NCI-H748 (cell line): ENCODE results near the gene MATK.

ENCODE experiments used
- DNase-seq: peaks from one replicate; lab custom pipeline; 2025; ENCODE audit not compliant: unreplicated experiment; lab: John Stamatoyannopoulos, UW

MATK gene

GRCh38 chr19:3785938-3786824, at the start of gene MATK:
Gene MATK (minus strand): TSS chr19:3786381. CDS start chr19:3785135, 1,246 bp downstream.
- peak; percentile 15 for DNase-seq

GRCh38 chr19:3835055-3835435, 48.9 kb upstream of the MATK start:
- no peak for DNase-seq

GRCh38 chr19:3834349-3835054, 48.3 kb upstream of the MATK start:
- DNase-seq: no peak

DNA sequence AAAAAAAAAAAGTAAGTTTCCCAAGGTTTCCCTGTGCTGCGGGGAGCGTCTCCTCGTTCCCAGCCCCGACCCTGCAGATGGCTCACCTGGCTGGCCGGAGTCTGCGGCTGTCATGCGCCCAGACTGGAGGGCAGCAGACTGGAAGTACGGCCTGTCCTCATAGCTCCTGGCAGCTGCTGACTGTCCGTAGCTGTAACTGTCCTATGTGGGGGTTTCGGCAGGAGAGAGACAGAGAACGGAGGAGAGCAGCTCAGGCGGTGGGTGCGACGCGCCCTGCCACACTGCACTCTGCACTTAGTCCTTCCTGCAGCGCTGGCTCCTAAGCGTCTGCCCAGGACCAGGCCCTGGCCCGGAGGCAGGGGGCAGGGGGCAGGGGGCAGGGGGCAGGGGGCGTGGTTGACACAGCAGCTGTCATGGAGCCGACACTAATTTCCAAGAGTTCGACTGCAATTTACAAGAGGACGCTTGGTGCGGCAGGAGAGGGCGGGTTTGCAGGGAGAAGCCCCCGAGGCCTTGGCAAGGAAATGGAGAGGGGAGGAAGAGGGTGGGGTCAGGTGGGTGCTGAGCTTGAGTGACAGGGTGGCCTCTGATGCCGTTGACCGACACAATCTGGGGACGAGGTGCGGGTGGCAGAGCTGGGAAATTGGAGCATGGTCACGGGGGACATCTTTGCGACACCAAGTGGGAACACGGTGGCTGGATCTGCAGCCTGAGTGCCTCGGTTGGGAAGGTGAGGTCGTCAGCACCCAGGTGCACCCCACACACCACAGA, 47.6 kb upstream of the MATK start:
- no peak for DNase-seq

DNA sequence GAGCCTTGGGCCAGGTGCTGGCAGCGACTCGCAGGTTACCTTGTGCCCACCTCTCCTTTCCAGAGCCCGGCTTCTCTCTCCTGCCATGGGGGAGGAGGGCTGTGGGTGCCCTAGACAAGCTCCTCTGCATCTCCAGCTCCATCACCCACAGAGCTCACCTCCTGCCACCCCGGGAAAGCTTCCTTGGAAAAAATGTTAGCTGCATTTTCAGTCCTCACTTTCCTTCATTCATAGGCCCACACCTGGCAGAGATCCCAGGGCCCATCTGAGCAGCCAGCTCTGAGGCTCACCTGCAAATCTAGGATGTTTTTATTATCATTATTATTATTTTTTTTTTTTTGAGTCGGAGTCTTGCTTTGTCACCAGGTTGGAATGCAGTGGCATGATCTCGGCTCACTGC, 45.8 kb upstream of the MATK start:
- DNase-seq: no peak

- DNase-seq: no peak
Measured at GRCh38 chr19:3831601-3832000, 45.4 kb upstream of the MATK start.

- no peak for DNase-seq
Measured at GRCh38 chr19:3830621-3831589, 44.7 kb upstream of the MATK start.

GRCh38 chr19:3827306-3827705, 41.1 kb upstream of the MATK start:
- no peak for DNase-seq

GRCh38 chr19:3826163-3826562, 40.0 kb upstream of the MATK start:
- DNase-seq: no peak

- no peak for DNase-seq
Measured at GRCh38 chr19:3825286-3825956, 39.2 kb upstream of the MATK start.

- no peak for DNase-seq
Measured at GRCh38 chr19:3823350-3823713, 37.2 kb upstream of the MATK start.

GRCh38 chr19:3822683-3823349, 36.6 kb upstream of the MATK start:
- no peak for DNase-seq

- DNase-seq: peak; percentile 42
Measured at GRCh38 chr19:3821857-3822364, 35.7 kb upstream of the MATK start.

GRCh38 chr19:3821156-3821555, 35.0 kb upstream of the MATK start:
- peak; percentile 19 for DNase-seq

DNA sequence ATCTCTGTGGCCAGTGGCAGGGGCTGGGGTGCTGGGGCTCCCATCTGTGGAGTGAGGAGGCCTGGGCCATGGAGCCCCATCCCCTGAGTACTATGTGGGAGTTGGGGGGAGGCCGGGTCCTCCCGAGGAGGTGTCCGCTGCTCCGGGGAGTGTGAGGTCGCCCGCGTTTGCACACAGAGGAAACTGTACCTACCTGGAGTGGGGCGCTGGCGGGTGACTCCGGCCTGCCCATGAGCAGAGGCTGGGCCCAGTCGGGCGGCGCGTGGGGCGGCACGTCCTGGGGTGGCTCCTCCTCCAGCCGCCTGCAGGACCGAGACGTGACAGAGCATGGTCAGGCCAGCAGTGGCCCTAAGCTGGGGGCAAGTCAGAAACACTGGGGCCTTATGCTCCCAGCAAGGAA, 33.8 kb upstream of the MATK start:
- no peak for DNase-seq

- no peak for DNase-seq
Measured at GRCh38 chr19:3818918-3819317, 32.7 kb upstream of the MATK start.

DNA sequence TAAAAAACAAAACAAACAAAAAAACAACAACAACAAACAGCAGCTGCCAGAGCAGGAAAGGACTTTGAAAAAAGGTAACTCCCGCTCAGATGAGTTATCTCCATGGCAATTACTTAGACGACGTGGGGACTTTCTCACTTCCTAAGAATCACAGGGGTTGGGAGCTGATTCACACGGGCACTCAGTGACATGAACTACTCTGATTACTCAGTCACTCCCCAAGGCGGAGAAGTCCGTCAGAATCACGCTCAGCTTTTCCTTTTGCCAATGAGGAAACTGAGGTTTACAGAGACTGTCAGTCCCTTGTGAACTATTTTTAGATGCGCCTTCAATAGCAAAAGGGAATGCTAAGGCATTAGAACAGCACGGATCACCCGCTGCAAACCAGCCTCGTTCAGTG, 32.3 kb upstream of the MATK start:
- no peak for DNase-seq

DNA sequence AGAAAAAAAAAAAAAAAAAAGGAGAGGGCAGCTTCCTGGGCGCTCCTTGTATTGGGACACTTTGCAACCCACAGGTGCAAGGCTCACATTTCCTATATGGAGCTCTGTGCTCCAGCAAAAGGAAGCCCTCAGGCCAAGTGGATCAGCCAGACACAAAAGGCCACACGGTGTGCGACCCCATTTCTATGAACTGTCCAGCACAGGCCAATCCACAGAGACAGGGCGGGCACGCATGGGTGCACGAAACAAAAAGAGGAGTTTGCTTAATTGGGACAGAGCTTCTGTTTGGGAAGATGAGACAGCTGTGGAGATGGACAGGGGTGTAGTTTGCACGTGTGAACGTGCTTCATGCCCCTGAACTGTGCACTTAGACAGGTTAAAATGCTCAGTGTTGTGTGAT, 31.6 kb upstream of the MATK start:
- no peak for DNase-seq

- no peak for DNase-seq
Measured at GRCh38 chr19:3816566-3817218, 30.5 kb upstream of the MATK start.
